IMR-90 (cell line): Measurements from ENCODE around the gene RERE. TPM values are rescaled to one million over a fixed set of nuclear protein-coding genes. Genes with fewer than 3 reads are reported as not detected.

ENCODE experiments used
- ATAC-seq: fragments of 200-7000 bp; cut with Tn5 transposase; 2 replicates; pipeline ENCODE4 v1.9.1; 2020; ENCODE audit warnings: low read depth, mild to moderate bottlenecking, moderate library complexity
- BruUV-seq: library from RNA; stranded (reverse); fragments of 400-500 nt; replicated peaks from 2 replicates; lab custom pipeline; 2021; lab: Mats Ljungman, UMichigan
- CTCF ChIA-PET: fragments of 300-600 bp; formaldehyde crosslinking; extraction: SDS; loops from one replicate; lab custom pipeline; 2021; ENCODE audit warnings: antibody characterized with exemption; lab: Yijun Ruan, JAX
- POLR2A ChIA-PET: fragments of 300-600 bp; sonication (Branson Sonifier 250); formaldehyde crosslinking; loops from one replicate; lab custom pipeline; 2022; ENCODE audit warnings: antibody characterized with exemption; ENCODE audit not compliant: unreplicated experiment; lab: Charles Lee
- DNase-seq: peaks from one replicate; pipeline ENCODE4 v3.0.0; 2013
- H2AFZ ChIP-seq: replicated peaks from 2 replicates; pipeline ENCODE3; 2013; ENCODE audit warnings: low read length, mild to moderate bottlenecking; ENCODE audit not compliant: poor library complexity
- H2AK5ac ChIP-seq: 2 replicates; pipeline ENCODE4 v1.6.1; 2013; ENCODE audit warnings: low read depth, low read length, inconsistent platforms
- H2AK9ac ChIP-seq: replicated peaks from 2 replicates; pipeline ENCODE3; 2013; ENCODE audit warnings: mild to moderate bottlenecking, low read depth, low read length, moderate library complexity; ENCODE audit not compliant: poor library complexity
- H2BK120ac ChIP-seq: 2 replicates; pipeline ENCODE4 v1.6.1; 2013; ENCODE audit warnings: low read depth, low read length, inconsistent platforms
- H2BK15ac ChIP-seq: 3 replicates; pipeline ENCODE4 v1.6.1; 2013; ENCODE audit warnings: low read depth, low read length, inconsistent platforms
- H2BK20ac ChIP-seq: 2 replicates; pipeline ENCODE4 v1.6.1; 2013; ENCODE audit warnings: low read depth, mild to moderate bottlenecking, inconsistent platforms, low read length, moderate library complexity
- H2BK5ac ChIP-seq: 2 replicates; pipeline ENCODE4 v1.6.1; 2013; ENCODE audit warnings: mild to moderate bottlenecking, low read depth, low read length, inconsistent platforms; ENCODE audit not compliant: poor library complexity, severe bottlenecking
- H3K14ac ChIP-seq: replicated peaks from 2 replicates; pipeline ENCODE4 v1.6.1; 2013; ENCODE audit warnings: low read depth, low read length, inconsistent platforms
- H3K18ac ChIP-seq: 2 replicates; pipeline ENCODE4 v1.6.1; 2013; ENCODE audit warnings: low read depth, low read length, control low read depth
- H3K23ac ChIP-seq: 2 replicates; pipeline ENCODE4 v1.6.1; 2013; ENCODE audit warnings: low read depth, low read length, inconsistent platforms
- H3K27ac ChIP-seq: 2 replicates; pipeline ENCODE4 v1.5.1; 2013; ENCODE audit warnings: mild to moderate bottlenecking, control low read depth, low read length; ENCODE audit not compliant: insufficient read depth
- H3K27me3 ChIP-seq: 2 replicates; pipeline ENCODE4 v1.6.1; 2013; ENCODE audit warnings: low read length; ENCODE audit not compliant: control insufficient read depth, insufficient read depth
- H3K36me3 ChIP-seq: 2 replicates; pipeline ENCODE4 v1.6.1; 2013; ENCODE audit warnings: low read length, mixed read lengths; ENCODE audit not compliant: control insufficient read depth, insufficient read depth
- H3K4ac ChIP-seq: 2 replicates; pipeline ENCODE4 v1.6.1; 2013; ENCODE audit warnings: low read depth, low read length, inconsistent platforms
- H3K4me1 ChIP-seq: 2 replicates; pipeline ENCODE4 v1.6.1; 2013; ENCODE audit warnings: low read length, mixed read lengths; ENCODE audit not compliant: control insufficient read depth, insufficient read depth
- H3K4me2 ChIP-seq: 2 replicates; pipeline ENCODE4 v1.6.1; 2013; ENCODE audit warnings: low read depth, mild to moderate bottlenecking, control low read depth, low read length, moderate library complexity
- H3K4me3 ChIP-seq: 2 replicates; pipeline ENCODE4 v1.5.1; 2013; ENCODE audit warnings: low read depth, mild to moderate bottlenecking, control low read depth, low read length, moderate library complexity; ENCODE audit not compliant: insufficient read depth
- H3K56ac ChIP-seq: 2 replicates; pipeline ENCODE4 v1.6.1; 2013; ENCODE audit warnings: low read length, inconsistent platforms; ENCODE audit not compliant: insufficient read depth; ENCODE audit errors: extremely low read depth
- H3K79me1 ChIP-seq, 2 experiments: 2 replicates each; pipeline ENCODE4 v1.6.1; 2013; ENCODE audit warnings: low read length in 2 of 2, inconsistent platforms in 1 of 2, low read depth in 1 of 2
- H3K9ac ChIP-seq: 2 replicates; pipeline ENCODE4 v1.6.1; 2013; ENCODE audit warnings: low read depth, low read length, control low read depth
- H3K9me1 ChIP-seq: 2 replicates; pipeline ENCODE4 v1.6.1; 2013; ENCODE audit warnings: low read length, inconsistent platforms; ENCODE audit not compliant: insufficient read depth
- H3K9me3 ChIP-seq: 2 replicates; pipeline ENCODE4 v1.6.1; 2013; ENCODE audit warnings: low read length; ENCODE audit not compliant: control insufficient read depth, insufficient read depth
- H4K20me1 ChIP-seq: 2 replicates; pipeline ENCODE4 v1.6.1; 2013; ENCODE audit warnings: low read length, inconsistent platforms; ENCODE audit not compliant: insufficient read depth
- H4K5ac ChIP-seq: 2 replicates; pipeline ENCODE4 v1.6.1; 2013; ENCODE audit warnings: mild to moderate bottlenecking, low read depth, low read length, control low read depth
- H4K8ac ChIP-seq, 2 experiments: 2 replicates each; pipeline ENCODE4 v1.6.1; 2013; ENCODE audit warnings: low read depth in 2 of 2, low read length in 2 of 2, control low read depth in 1 of 2, inconsistent platforms in 1 of 2
- H4K91ac ChIP-seq: 2 replicates; pipeline ENCODE4 v1.6.1; 2013; ENCODE audit warnings: low read depth, low read length, inconsistent platforms; ENCODE audit not compliant: insufficient read depth
- BHLHE40 ChIP-seq: fragments of 150-350 bp; IDR thresholded peaks from 2 replicates; pipeline ENCODE4 v1.6.1; 2016; ENCODE audit warnings: mild to moderate bottlenecking, low read depth, low read length
- CHD1 ChIP-seq: IDR thresholded peaks from 2 replicates; pipeline ENCODE4 v1.6.1; 2012; ENCODE audit warnings: low read depth, low read length, improper control_type of control experiment
- ELK1 ChIP-seq: fragments of 150-350 bp; IDR thresholded peaks from 2 replicates; pipeline ENCODE4 v1.6.1; 2016; ENCODE audit warnings: low read depth, mild to moderate bottlenecking, low read length, moderate library complexity, borderline replicate concordance
- FOS ChIP-seq: fragments of 150-350 bp; IDR thresholded peaks from 2 replicates; pipeline ENCODE4 v1.6.1; 2016; ENCODE audit warnings: low read depth, low read length
- MXI1 ChIP-seq: IDR thresholded peaks from 2 replicates; pipeline ENCODE4 v1.6.1; 2012; ENCODE audit warnings: low read depth, mild to moderate bottlenecking, low read length, moderate library complexity, borderline replicate concordance
- POLR2A ChIP-seq: IDR thresholded peaks from 2 replicates; pipeline ENCODE4 v1.6.1; 2012; ENCODE audit warnings: mild to moderate bottlenecking, low read depth, low read length
- RCOR1 ChIP-seq: IDR thresholded peaks from 2 replicates; pipeline ENCODE4 v1.6.1; 2012; ENCODE audit warnings: mild to moderate bottlenecking, low read length, improper control_type of control experiment; ENCODE audit not compliant: insufficient replicate concordance
- RFX5 ChIP-seq: IDR thresholded peaks from 2 replicates; pipeline ENCODE4 v1.8.0; 2012; ENCODE audit warnings: low read depth, mild to moderate bottlenecking, low read length, moderate library complexity
- SMC3 ChIP-seq: fragments of 150-350 bp; IDR thresholded peaks from 2 replicates; pipeline ENCODE4 v1.6.1; 2016; ENCODE audit warnings: low read depth, mild to moderate bottlenecking, antibody characterized with exemption, low read length, moderate library complexity
- WGBS, 2 experiments: methylation state at CpG; one replicate each; pipeline versions ENCODE4 v1.1.5 to v1.1.7; 2013; ENCODE audit warnings: missing lambda C conversion rate in 2 of 2; ENCODE audit not compliant: insufficient read length in 1 of 2; ENCODE audit errors: extremely low coverage in 2 of 2; 5-methylcytosine and 5-hydroxymethylcytosine counted together
- dilution Hi-C: fragments of 300-500 bp; cut with HindIII; formaldehyde crosslinking; loops from one replicate; pipeline ENCODE4 v1.14.3; 2018; ENCODE audit warnings: low sequenced_read_pairs; ENCODE audit not compliant: unreplicated experiment
- in situ Hi-C: fragments of 300-500 bp; cut with MboI; formaldehyde crosslinking; loops from 3 replicates; pipeline ENCODE4 v1.14.3; 2019; ENCODE audit warnings: low sequenced_read_pairs, inconsistent platforms, mixed read lengths
- intact Hi-C: fragments of 100-400 bp; cut with micrococcal nuclease; formaldehyde crosslinking; loops from 2 replicates; pipeline ENCODE4 v1.10.0; 2022
- polyA plus RNA-seq, 3 experiments: library from polyadenylated mRNA; depleted of rRNA; stranded (reverse); fragments of >200 nt; gene quantifications; 2 replicates each; pipeline ENCODE4 v1.2.3, GENCODE V29; 2012; ENCODE audit warnings: low replicate concordance in 1 of 3
- total RNA-seq: library from RNA; depleted of rRNA; stranded (reverse); fragments of >200 nt; gene quantifications from 2 replicates; pipeline ENCODE4 v1.2.3, GENCODE V29; 2012

Gene RERE
- total and polyA plus RNA-seq, 2 of the 4 experiments (the other 2 are of a cell fraction): 11.5 to 25.1 TPM

DNA sequence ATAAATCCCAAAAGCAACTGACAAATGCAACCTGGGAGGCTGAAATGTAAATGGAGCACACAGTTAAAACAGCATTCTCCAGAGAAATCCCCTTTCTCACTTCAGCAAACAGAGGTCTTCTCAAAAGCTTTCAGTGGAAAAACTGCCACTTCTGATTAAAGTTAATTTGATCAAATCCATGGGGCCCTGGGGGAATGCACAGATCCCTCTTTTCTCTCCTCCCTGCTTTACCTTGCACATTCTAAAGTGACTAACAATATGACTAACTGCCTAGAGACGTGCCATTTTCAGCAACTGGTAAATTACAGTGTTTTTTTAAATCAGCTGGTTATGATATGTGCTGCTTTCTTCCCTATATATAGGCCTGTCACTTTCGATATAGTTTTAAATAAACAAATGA is 142.5 kb downstream of the RERE start:
- H3K18ac ChIP-seq: no peak overlapping the region
- H2AK9ac ChIP-seq: no peak overlapping the region
- H3K27me3 ChIP-seq: no peaks in the 10 kb centered on the region
- ChIA-PET POLR2A (no interaction called here), CTCF (interaction anchor here (0.5 to 1.3 kb wide), 2 partner anchors 174 to 724 kb away, joined by 3 to 6 read pairs; no protein-coding TSS in a partner anchor)
- no peaks in the 10 kb centered on the region for H3K9me3 ChIP-seq
- ATAC-seq (no peak), DNase-seq (peak; percentile 41)
- TF ChIP-seq BHLHE40 (0 out of 2 replicates have a peak, but pooled peaks have one; percentile 28), ELK1 (no peak), RFX5 (no peak), MXI1 (no peak), SMC3 (no peak), CHD1 (no peak), FOS (no peak), RCOR1 (no peak), POLR2A (no peak)
- H2BK5ac ChIP-seq: no peak overlapping the region
- intact Hi-C loops: loop anchor here (1.0 kb wide), 1 partner anchor 22 kb away; no protein-coding TSS in a partner anchor
- dilution Hi-C loops: no loop called here
- no peak overlapping the region for H2BK20ac ChIP-seq
- H2AFZ ChIP-seq: no peak overlapping the region
- BruUV-seq: no TSS peak
- no peak overlapping the region; the same call in 1 of the 2 replicates for H3K4ac ChIP-seq
- H4K91ac ChIP-seq: no peak overlapping the region
- no peak overlapping the region for H3K14ac ChIP-seq
- no peak overlapping the region for H4K5ac ChIP-seq
- no peak overlapping the region for H2BK120ac ChIP-seq
- H4K8ac ChIP-seq: no peak overlapping the region
- no peak overlapping the region for H3K27ac ChIP-seq
- H3K9ac ChIP-seq: no peak overlapping the region
- H3K79me1 ChIP-seq: peaks cover 17 to 75% of the 10 kb centered on the region in 2 experiments
- peaks cover 26% of the 10 kb centered on the region for H3K4me1 ChIP-seq
- H3K9me1 ChIP-seq: peaks cover 12% of the 10 kb centered on the region
- no CpG with 5 or more reads among the region's 2 CpGs for WGBS, 2 experiments
- no peaks in the 10 kb centered on the region for H3K36me3 ChIP-seq
- no peak overlapping the region for H3K4me3 ChIP-seq
- no peak overlapping the region for H3K56ac ChIP-seq
- H4K20me1 ChIP-seq: peaks cover 78% of the 10 kb centered on the region
- H3K4me2 ChIP-seq: no peak overlapping the region; the same call in 1 of the 2 replicates
- peak overlapping the region; percentile 45; the same call in 1 of the 2 replicates for H3K23ac ChIP-seq
- in situ Hi-C loops: no loop called here
- no peak overlapping the region for H2BK15ac ChIP-seq
- H2AK5ac ChIP-seq: no peak overlapping the region
